ENCODE measurements around the gene CAPN5. TPM values are rescaled to one million over a fixed set of nuclear protein-coding genes. Genes with fewer than 3 reads are reported as not detected.
"Not testable (repeated sequence)": the region's sequence is repeated elsewhere in the genome, so short reads cannot be mapped to it uniquely, and the experiment has no call there.

CAPN5 gene
- total RNA-seq = 5.2 TPM

DNA sequence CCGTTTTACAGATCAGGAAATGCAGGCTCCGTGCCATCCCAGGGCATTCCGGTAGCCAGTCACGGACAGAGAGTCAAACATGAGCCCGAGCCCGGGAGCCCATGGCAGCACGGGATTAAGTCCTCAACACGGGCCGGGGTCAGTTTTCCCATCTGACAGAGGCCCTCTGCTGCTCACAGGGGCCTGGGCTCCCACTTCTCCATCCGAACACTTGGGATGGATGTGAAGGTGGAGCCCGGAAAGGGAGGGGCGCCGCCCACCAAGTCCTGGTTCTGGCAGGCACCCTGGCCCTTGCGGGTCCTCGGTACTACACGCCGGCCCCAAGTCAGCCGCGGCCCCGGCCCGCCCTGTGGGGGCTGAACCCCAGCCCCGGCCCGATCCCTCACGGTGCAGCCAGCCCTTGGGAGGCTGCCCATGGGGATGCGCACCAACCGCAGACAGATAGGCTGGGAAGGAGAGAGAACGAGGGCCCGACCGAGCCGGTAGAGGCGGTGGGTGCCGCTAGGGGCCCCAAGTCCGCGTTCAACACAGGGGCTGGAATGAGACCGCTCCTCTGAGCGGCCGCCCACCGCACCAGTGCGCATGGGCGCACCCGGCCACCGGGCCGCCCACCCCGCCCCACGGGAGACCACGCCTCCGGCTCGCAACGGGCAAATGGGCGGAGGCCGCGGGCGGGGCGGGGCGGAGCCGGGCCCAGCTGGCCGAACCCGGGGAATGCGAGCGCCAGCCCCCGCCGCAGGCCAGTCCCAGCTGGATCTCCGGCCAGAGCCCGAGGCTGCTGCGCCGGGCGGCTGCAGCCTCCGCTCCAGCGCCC, at the start of gene CAPN5:
Gene CAPN5 (plus strand): TSS at position 743 of the 814 bp plus-strand sequence. CDS start 17,916 bp downstream, outside the sequence.
- Histone ChIP-seq H3K4me3 (ENCODE audit: low read length in 3 of 3) (peak within 1 kb of the TSS; percentile 74 to 81 (median 77)), H3K4me1 (ENCODE audit: control insufficient read depth in 3 of 3, insufficient read depth in 3 of 3, low read length in 3 of 3) (peaks cover 15 to 23% (median 17%) of the 10 kb centered on the region in 3 donors), H3K36me3 (ENCODE audit: control insufficient read depth in 3 of 3, insufficient read depth in 3 of 3, low read length in 3 of 3) (no peaks in the 10 kb centered on the region), H3K27me3 (ENCODE audit: control insufficient read depth in 3 of 3, insufficient read depth in 3 of 3, low read length in 3 of 3) (no peaks in the 10 kb centered on the region), H3K9ac (ENCODE audit: low read depth in 1 of 3, low read length in 3 of 3) (peak within 1 kb of the TSS; percentile 76 to 86 (median 82)), H3K9me3 (ENCODE audit: control insufficient read depth in 3 of 3, low read length in 3 of 3) (no peaks in the 10 kb centered on the region), H3K27ac (ENCODE audit: low read depth, low read length) (peak within 1 kb of the TSS; percentile 66)

DNA sequence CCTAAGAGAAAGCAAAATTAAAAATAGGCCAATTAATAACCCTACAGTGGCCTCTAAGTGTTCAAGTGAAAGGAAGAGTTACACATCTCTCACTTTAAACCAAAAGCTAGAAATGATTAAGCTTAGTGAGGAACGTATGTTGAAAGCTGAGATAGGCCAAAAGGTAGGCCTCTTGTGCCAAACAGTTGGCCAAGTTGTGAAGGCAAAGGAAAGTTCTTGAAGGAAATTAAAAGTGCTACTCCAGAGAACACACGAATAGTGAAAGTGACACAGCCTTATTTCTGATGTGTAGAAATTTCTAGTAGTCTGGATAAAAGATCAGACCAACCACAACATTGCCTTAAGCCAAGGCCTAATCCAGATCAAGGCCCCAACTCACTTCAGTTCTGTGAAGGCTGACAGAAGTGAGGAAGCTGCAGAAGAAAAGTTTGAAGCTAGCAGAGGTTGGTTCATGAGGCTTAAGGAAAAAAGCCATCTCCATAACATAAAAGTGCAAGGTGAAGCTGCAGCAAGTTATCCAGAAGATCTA, 48.3 kb upstream of the CAPN5 start:
- H3K36me3 ChIP-seq (ENCODE audit: control insufficient read depth in 3 of 3, insufficient read depth in 3 of 3, low read length in 3 of 3); H3K4me3 ChIP-seq (ENCODE audit: low read length in 3 of 3); H3K27ac ChIP-seq (ENCODE audit: low read depth, low read length); H3K27me3 ChIP-seq (ENCODE audit: control insufficient read depth in 3 of 3, insufficient read depth in 3 of 3, low read length in 3 of 3); H3K9ac ChIP-seq (ENCODE audit: low read depth in 1 of 3, low read length in 3 of 3); H3K9me3 ChIP-seq (ENCODE audit: control insufficient read depth in 3 of 3, low read length in 3 of 3); H3K4me1 ChIP-seq (ENCODE audit: control insufficient read depth in 3 of 3, insufficient read depth in 3 of 3, low read length in 3 of 3): not testable (repeated sequence)

DNA sequence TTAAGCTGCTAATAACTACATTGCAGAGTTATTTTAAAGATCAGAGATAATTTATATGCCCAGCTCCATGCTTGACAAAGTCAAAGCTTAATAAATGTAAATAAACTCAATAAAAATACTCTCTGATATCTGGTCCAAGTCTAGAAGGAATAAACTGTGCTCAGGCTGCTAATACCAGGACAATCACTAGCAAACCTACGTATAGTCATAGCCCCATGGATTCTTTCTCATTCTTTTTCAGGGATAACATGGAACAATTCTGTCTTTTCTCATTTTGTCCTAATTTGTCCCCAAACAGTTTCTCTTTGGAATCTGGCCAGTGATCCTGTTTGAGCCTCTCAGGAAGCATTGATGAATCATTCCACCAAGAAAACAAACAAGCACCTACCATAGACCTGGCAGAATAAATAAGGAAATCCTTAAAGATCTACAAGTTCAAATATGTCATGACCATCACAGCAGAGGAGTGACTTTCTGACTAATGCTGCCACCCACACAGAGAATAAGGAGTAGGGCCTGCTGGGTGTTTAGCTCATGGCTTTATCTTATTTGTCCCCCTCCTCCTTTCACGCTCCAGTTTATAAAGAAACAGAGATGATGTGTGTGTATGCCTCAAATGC, 46.7 kb upstream of the CAPN5 start:
- Histone ChIP-seq H3K4me3 (ENCODE audit: low read length in 3 of 3) (no peak overlapping the region), H3K27me3 (ENCODE audit: control insufficient read depth in 3 of 3, insufficient read depth in 3 of 3, low read length in 3 of 3) (no peaks in the 10 kb centered on the region), H3K9me3 (ENCODE audit: control insufficient read depth in 3 of 3, low read length in 3 of 3) (no peaks in the 10 kb centered on the region), H3K4me1 (ENCODE audit: control insufficient read depth in 3 of 3, insufficient read depth in 3 of 3, low read length in 3 of 3) (no peaks in the 10 kb centered on the region), H3K27ac (ENCODE audit: low read depth, low read length) (no peak overlapping the region), H3K9ac (ENCODE audit: low read depth in 1 of 3, low read length in 3 of 3) (no peak overlapping the region), H3K36me3 (ENCODE audit: control insufficient read depth in 3 of 3, insufficient read depth in 3 of 3, low read length in 3 of 3) (peaks cover 0 to 3% (median 0%) of the 10 kb centered on the region in 3 donors)

DNA sequence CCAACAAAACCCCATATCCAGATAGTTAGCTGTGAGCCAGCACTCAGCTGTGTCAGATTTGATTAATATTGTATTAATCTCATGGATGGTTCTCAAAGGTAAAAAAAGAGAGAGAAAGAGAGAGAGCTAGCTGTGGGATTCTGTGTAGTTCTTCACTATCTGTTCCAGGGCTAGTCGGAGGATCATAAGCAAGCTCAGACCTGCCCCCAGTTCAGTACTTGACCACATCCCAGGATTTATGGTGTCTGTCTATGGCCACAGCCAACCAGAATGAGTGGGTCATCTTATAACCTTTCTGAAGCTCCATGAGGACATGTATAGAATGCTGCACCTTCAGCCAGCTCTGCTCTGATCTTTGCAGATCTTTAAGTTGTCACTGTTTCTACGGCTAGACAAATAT, 46.0 kb upstream of the CAPN5 start:
- Histone ChIP-seq H3K27ac (ENCODE audit: low read depth, low read length) (no peak overlapping the region), H3K4me3 (ENCODE audit: low read length in 3 of 3) (no peak overlapping the region), H3K36me3 (ENCODE audit: control insufficient read depth in 3 of 3, insufficient read depth in 3 of 3, low read length in 3 of 3) (peaks cover 0 to 3% (median 0%) of the 10 kb centered on the region in 3 donors), H3K27me3 (ENCODE audit: control insufficient read depth in 3 of 3, insufficient read depth in 3 of 3, low read length in 3 of 3) (no peaks in the 10 kb centered on the region), H3K4me1 (ENCODE audit: control insufficient read depth in 3 of 3, insufficient read depth in 3 of 3, low read length in 3 of 3) (no peaks in the 10 kb centered on the region), H3K9me3 (ENCODE audit: control insufficient read depth in 3 of 3, low read length in 3 of 3) (no peaks in the 10 kb centered on the region), H3K9ac (ENCODE audit: low read depth in 1 of 3, low read length in 3 of 3) (no peak overlapping the region)

DNA sequence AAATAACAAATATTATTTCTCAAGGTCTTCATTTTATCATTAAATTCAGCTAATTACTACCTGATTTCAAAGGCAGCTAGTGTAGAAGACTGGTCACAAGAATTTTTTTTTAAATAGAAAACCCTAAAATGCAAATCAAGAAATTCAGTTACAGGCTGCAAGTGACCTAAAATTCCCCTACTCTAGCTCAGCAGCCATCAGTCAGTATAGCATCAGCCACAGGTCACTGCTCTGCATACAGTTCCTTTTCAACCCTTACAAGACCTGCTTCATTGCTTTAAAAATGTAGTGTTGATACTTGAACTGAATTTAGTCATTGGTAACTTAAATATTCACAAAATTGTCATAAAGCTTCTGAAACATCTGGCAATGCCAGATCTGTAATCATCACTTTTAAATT, 42.0 kb upstream of the CAPN5 start:
- H3K27ac ChIP-seq (ENCODE audit: low read depth, low read length) = no peak overlapping the region
- H3K9me3 ChIP-seq (ENCODE audit: control insufficient read depth in 3 of 3, low read length in 3 of 3) = no peaks in the 10 kb centered on the region
- peaks cover 0 to 3% (median 0%) of the 10 kb centered on the region in 3 donors for H3K36me3 ChIP-seq (ENCODE audit: control insufficient read depth in 3 of 3, insufficient read depth in 3 of 3, low read length in 3 of 3)
- H3K4me1 ChIP-seq (ENCODE audit: control insufficient read depth in 3 of 3, insufficient read depth in 3 of 3, low read length in 3 of 3) = peaks cover 0 to 4% (median 0%) of the 10 kb centered on the region in 3 donors
- no peak overlapping the region for H3K9ac ChIP-seq (ENCODE audit: low read depth in 1 of 3, low read length in 3 of 3)
- H3K4me3 ChIP-seq (ENCODE audit: low read length in 3 of 3) = no peak overlapping the region
- peaks cover 3 to 6% (median 4%) of the 10 kb centered on the region in 3 donors for H3K27me3 ChIP-seq (ENCODE audit: control insufficient read depth in 3 of 3, insufficient read depth in 3 of 3, low read length in 3 of 3)

DNA sequence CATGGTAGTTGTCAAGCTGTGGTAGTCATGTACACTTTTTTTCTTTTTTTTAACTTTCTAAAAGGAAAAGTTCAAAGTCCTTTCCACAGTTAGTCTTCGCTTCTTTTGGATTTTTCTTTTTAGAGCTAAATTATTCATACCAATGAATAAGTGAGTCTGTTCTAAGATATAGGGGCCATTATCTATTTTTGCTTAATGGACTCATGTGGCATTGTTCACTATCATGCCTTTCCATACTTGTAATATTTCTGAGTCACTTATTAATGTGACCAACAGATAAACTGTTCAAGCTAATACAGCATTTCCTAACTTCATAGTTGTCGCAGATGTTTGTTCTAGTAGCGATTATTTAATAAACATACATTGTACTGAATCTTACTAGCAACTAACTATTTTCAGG, 40.5 kb upstream of the CAPN5 start:
- Histone ChIP-seq H3K27me3 (ENCODE audit: control insufficient read depth in 3 of 3, insufficient read depth in 3 of 3, low read length in 3 of 3) (peaks cover 15 to 20% (median 15%) of the 10 kb centered on the region in 3 donors), H3K9ac (ENCODE audit: low read depth in 1 of 3, low read length in 3 of 3) (no peak overlapping the region), H3K9me3 (ENCODE audit: control insufficient read depth in 3 of 3, low read length in 3 of 3) (no peaks in the 10 kb centered on the region), H3K4me1 (ENCODE audit: control insufficient read depth in 3 of 3, insufficient read depth in 3 of 3, low read length in 3 of 3) (peaks cover 0 to 4% (median 0%) of the 10 kb centered on the region in 3 donors), H3K36me3 (ENCODE audit: control insufficient read depth in 3 of 3, insufficient read depth in 3 of 3, low read length in 3 of 3) (peaks cover 0 to 3% (median 0%) of the 10 kb centered on the region in 3 donors), H3K27ac (ENCODE audit: low read depth, low read length) (no peak overlapping the region), H3K4me3 (ENCODE audit: low read length in 3 of 3) (no peak overlapping the region)

DNA sequence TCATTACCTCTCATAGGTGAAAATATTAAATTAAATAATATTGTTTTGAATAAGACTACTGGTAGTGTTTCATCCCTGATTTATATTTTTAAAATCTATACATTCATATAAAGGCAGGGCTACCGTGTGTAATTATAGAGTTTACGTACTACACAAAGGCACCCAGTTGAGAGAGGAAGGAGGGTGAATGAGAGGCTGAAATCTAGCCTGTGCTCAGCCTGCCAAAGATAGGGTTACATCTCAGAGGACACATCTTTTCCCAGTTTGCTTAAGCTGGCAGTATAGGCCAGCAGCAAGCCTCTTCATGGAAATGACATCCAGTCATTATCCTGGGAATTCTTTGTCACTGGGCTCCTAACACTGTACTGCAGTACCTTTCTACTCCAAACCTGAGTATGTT, 40.0 kb upstream of the CAPN5 start:
- H3K4me3 ChIP-seq (ENCODE audit: low read length in 3 of 3) = no peak overlapping the region
- H3K9ac ChIP-seq (ENCODE audit: low read depth in 1 of 3, low read length in 3 of 3) = no peak overlapping the region
- H3K36me3 ChIP-seq (ENCODE audit: control insufficient read depth in 3 of 3, insufficient read depth in 3 of 3, low read length in 3 of 3) = peaks cover 0 to 3% (median 0%) of the 10 kb centered on the region in 3 donors
- no peaks in the 10 kb centered on the region for H3K9me3 ChIP-seq (ENCODE audit: control insufficient read depth in 3 of 3, low read length in 3 of 3)
- H3K27ac ChIP-seq (ENCODE audit: low read depth, low read length) = no peak overlapping the region
- H3K4me1 ChIP-seq (ENCODE audit: control insufficient read depth in 3 of 3, insufficient read depth in 3 of 3, low read length in 3 of 3) = peaks cover 0 to 4% (median 0%) of the 10 kb centered on the region in 3 donors
- peaks cover 15 to 23% (median 15%) of the 10 kb centered on the region in 3 donors for H3K27me3 ChIP-seq (ENCODE audit: control insufficient read depth in 3 of 3, insufficient read depth in 3 of 3, low read length in 3 of 3)

DNA sequence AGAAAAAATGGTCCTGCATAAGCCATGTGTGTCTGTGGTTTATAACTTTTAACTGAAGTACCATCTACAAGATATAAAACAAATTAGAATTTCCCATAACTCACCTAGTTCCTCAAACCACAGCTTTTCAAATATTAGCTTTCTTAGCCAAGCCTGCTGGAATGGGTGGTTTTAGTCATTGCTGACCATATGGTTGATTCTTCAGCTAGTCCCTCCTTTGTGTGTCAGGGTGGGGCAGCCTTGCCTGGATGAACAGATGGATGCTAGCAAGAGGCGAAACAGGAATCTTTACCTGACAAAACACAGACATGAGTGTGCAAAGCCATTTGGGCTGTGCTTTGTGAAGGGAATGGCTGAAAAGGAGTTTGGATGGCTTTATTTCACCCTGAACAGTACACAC, 39.5 kb upstream of the CAPN5 start:
- Histone ChIP-seq H3K27ac (ENCODE audit: low read depth, low read length) (no peak overlapping the region), H3K36me3 (ENCODE audit: control insufficient read depth in 3 of 3, insufficient read depth in 3 of 3, low read length in 3 of 3) (no peaks in the 10 kb centered on the region), H3K4me1 (ENCODE audit: control insufficient read depth in 3 of 3, insufficient read depth in 3 of 3, low read length in 3 of 3) (peaks cover 0 to 4% (median 0%) of the 10 kb centered on the region in 3 donors), H3K27me3 (ENCODE audit: control insufficient read depth in 3 of 3, insufficient read depth in 3 of 3, low read length in 3 of 3) (peaks cover 15 to 23% (median 15%) of the 10 kb centered on the region in 3 donors), H3K9ac (ENCODE audit: low read depth in 1 of 3, low read length in 3 of 3) (no peak overlapping the region), H3K9me3 (ENCODE audit: control insufficient read depth in 3 of 3, low read length in 3 of 3) (no peaks in the 10 kb centered on the region), H3K4me3 (ENCODE audit: low read length in 3 of 3) (no peak overlapping the region)

DNA sequence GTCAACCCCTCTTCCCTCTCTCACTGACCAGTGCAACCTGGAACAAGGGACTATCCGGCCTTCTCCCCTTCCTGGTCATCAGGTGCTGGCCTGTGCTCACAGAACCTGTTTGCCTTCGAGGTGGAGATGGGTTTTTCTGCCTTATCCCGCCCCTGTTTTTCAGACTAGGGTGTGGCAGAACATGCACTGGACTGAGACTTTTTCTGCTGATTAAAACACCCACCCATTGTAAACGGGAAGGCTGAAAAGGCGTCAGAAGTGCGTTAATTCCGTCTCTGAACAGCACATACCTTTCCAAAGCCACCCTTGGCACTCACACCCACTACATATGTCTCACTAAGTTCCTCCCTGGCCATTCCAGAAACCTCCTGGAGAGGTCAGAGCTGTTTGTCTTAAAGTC, 36.9 kb upstream of the CAPN5 start:
- Histone ChIP-seq H3K9me3 (ENCODE audit: control insufficient read depth in 3 of 3, low read length in 3 of 3) (no peaks in the 10 kb centered on the region), H3K27me3 (ENCODE audit: control insufficient read depth in 3 of 3, insufficient read depth in 3 of 3, low read length in 3 of 3) (peaks cover 15 to 25% (median 23%) of the 10 kb centered on the region in 3 donors), H3K36me3 (ENCODE audit: control insufficient read depth in 3 of 3, insufficient read depth in 3 of 3, low read length in 3 of 3) (no peaks in the 10 kb centered on the region), H3K9ac (ENCODE audit: low read depth in 1 of 3, low read length in 3 of 3) (no peak overlapping the region), H3K27ac (ENCODE audit: low read depth, low read length) (no peak overlapping the region), H3K4me1 (ENCODE audit: control insufficient read depth in 3 of 3, insufficient read depth in 3 of 3, low read length in 3 of 3) (peaks cover 0 to 4% (median 0%) of the 10 kb centered on the region in 3 donors), H3K4me3 (ENCODE audit: low read length in 3 of 3) (no peak overlapping the region)

All from skeletal muscle tissue (tissue), 4 donors.